Spinal cord (tissue), 10 donors: Measurements from ENCODE around the gene VEGFB. TPM values are rescaled to one million over a fixed set of nuclear protein-coding genes. Genes with fewer than 3 reads are reported as not detected.

Experiments used
- DNase-seq, 6 donors: peaks; one replicate each; pipeline versions ENCODE4 v3.0.0 to v3.0.0-alpha.2; 2013 to 2015; ENCODE audit warnings: low spot score in 6 of 6, low read depth in 4 of 6
- H3K27ac ChIP-seq: one replicate; pipeline ENCODE4 v1.5.1; 2013; ENCODE audit warnings: low read depth, low read length, control low read depth
- H3K27me3 ChIP-seq: one replicate; pipeline ENCODE4 v1.6.1; 2013; ENCODE audit warnings: low read length; ENCODE audit not compliant: control insufficient read depth, insufficient read depth
- H3K36me3 ChIP-seq: one replicate; pipeline ENCODE4 v1.6.1; 2013; ENCODE audit warnings: low read length; ENCODE audit not compliant: control insufficient read depth, insufficient read depth
- H3K4me1 ChIP-seq: one replicate; pipeline ENCODE4 v1.6.1; 2013; ENCODE audit warnings: low read length; ENCODE audit not compliant: control insufficient read depth, insufficient read depth
- H3K4me3 ChIP-seq: one replicate; pipeline ENCODE4 v1.5.1; 2013; ENCODE audit warnings: low read depth, low read length, control low read depth
- H3K9me3 ChIP-seq: one replicate; pipeline ENCODE4 v1.6.1; 2013; ENCODE audit warnings: low read length; ENCODE audit not compliant: control insufficient read depth, insufficient read depth
- WGBS: methylation state at CpG from one replicate; pipeline ENCODE4 v1.1.5; 2013; ENCODE audit warnings: missing lambda C conversion rate; ENCODE audit not compliant: insufficient coverage; 5-methylcytosine and 5-hydroxymethylcytosine counted together
- polyA plus RNA-seq, 2 donors: library from polyadenylated mRNA; unstranded; fragments of 120-200 nt; gene quantifications; one replicate each; pipeline ENCODE4 v1.2.1, GENCODE V29; 2013; ENCODE audit not compliant: insufficient read length in 2 of 2
- total RNA-seq, 2 donors: library from RNA; depleted of rRNA in 1 of 2; stranded (reverse); fragments of 120-200 nt in 1 of 2; fragments of >200 nt in 1 of 2; gene quantifications; one replicate each; pipeline versions ENCODE4 v1.2.3 to v1.2.4, GENCODE V29; 2013 to 2014
- donor health status: healthy.

The VEGFB gene
- total and polyA plus RNA-seq, 4 donors, result 46.8 to 255 (median 173) TPM

- peaks cover 66% of the 10 kb centered on the region for H3K36me3 ChIP-seq
These were observed 42.5 kb downstream of the VEGFB start for GRCh38 chr11:64276653-64277431.

GRCh38 chr11:64278576-64279190 lies 44.3 kb downstream of the VEGFB start:
- WGBS, result 92% methylated on average over 7 of the region's 8 CpGs
- Histone ChIP-seq H3K27me3 (no peaks in the 10 kb centered on the region), H3K36me3 (peaks cover 79% of the 10 kb centered on the region), H3K4me1 (peaks cover 6% of the 10 kb centered on the region), H3K9me3 (no peaks in the 10 kb centered on the region), H3K4me3 (no peak overlapping the region), H3K27ac (no peak overlapping the region)
- no peak for DNase-seq

More at GRCh38 chr11:64276653-64277431, 42.5 kb downstream of the VEGFB start:
- H3K4me1 ChIP-seq, result peaks cover 8% of the 10 kb centered on the region
- H3K27ac ChIP-seq, result no peak overlapping the region
- no peaks in the 10 kb centered on the region for H3K27me3 ChIP-seq
- H3K4me3 ChIP-seq, result no peak overlapping the region
- no peak for DNase-seq
- no peaks in the 10 kb centered on the region for H3K9me3 ChIP-seq
- WGBS, result 87% methylated on average over 14 of the region's 17 CpGs

GRCh38 chr11:64281957-64282770 lies 47.8 kb downstream of the VEGFB start:
- H3K27me3 ChIP-seq, result no peaks in the 10 kb centered on the region
- H3K4me1 ChIP-seq, result peaks cover 28% of the 10 kb centered on the region
- no peak overlapping the region for H3K27ac ChIP-seq
- WGBS, result 97% methylated on average over 15 of the region's 22 CpGs
- H3K9me3 ChIP-seq, result no peaks in the 10 kb centered on the region
- no peak overlapping the region for H3K4me3 ChIP-seq
- H3K36me3 ChIP-seq, result peaks cover 60% of the 10 kb centered on the region
- no peak for DNase-seq

GRCh38 chr11:64283092-64283491 lies 48.7 kb downstream of the VEGFB start:
- WGBS, result 96% methylated on average over 3 of the region's 3 CpGs

GRCh38 chr11:64284048-64284961 lies 49.9 kb downstream of the VEGFB start, which contains the start of gene BAD:
TSS of gene BAD (minus strand) at chr11:64284665. CDS start at chr11:64284368, 297 bp downstream.
- Histone ChIP-seq H3K4me3 (peak within 1 kb of the TSS; percentile 74), H3K9me3 (no peaks in the 10 kb centered on the region), H3K27me3 (no peaks in the 10 kb centered on the region), H3K27ac (peak within 1 kb of the TSS; percentile 99), H3K36me3 (peaks cover 64% of the 10 kb centered on the region), H3K4me1 (peaks cover 42% of the 10 kb centered on the region)
- peak; percentile 82 to 98 (median 90) for DNase-seq
- 5% methylated on average over 33 of the region's 44 CpGs for WGBS

More at GRCh38 chr11:64283092-64283491, 48.7 kb downstream of the VEGFB start:
- Histone ChIP-seq H3K27me3 (no peaks in the 10 kb centered on the region), H3K4me3 (no peak overlapping the region), H3K36me3 (peaks cover 62% of the 10 kb centered on the region), H3K4me1 (peaks cover 37% of the 10 kb centered on the region), H3K9me3 (no peaks in the 10 kb centered on the region), H3K27ac (no peak overlapping the region)
- no peak for DNase-seq

- WGBS, result 0% methylated on average over 102 of the region's 102 CpGs
- H3K27ac ChIP-seq, result peak within 1 kb of the TSS; percentile 99
- DNase-seq, result peak; percentile 75 to 96 (median 79)
- peak within 1 kb of the TSS; percentile 74 for H3K4me3 ChIP-seq
- peaks cover 60% of the 10 kb centered on the region for H3K36me3 ChIP-seq
- H3K9me3 ChIP-seq, result no peaks in the 10 kb centered on the region
- peaks cover 2% of the 10 kb centered on the region for H3K27me3 ChIP-seq
- H3K4me1 ChIP-seq, result peaks cover 42% of the 10 kb centered on the region
These were observed 50.8 kb downstream of the VEGFB start, which contains the start of gene GPR137 for GRCh38 chr11:64284962-64285884. TSS of gene GPR137 (plus strand) at chr11:64285848. CDS start at chr11:64286525, 677 bp downstream.

DNA sequence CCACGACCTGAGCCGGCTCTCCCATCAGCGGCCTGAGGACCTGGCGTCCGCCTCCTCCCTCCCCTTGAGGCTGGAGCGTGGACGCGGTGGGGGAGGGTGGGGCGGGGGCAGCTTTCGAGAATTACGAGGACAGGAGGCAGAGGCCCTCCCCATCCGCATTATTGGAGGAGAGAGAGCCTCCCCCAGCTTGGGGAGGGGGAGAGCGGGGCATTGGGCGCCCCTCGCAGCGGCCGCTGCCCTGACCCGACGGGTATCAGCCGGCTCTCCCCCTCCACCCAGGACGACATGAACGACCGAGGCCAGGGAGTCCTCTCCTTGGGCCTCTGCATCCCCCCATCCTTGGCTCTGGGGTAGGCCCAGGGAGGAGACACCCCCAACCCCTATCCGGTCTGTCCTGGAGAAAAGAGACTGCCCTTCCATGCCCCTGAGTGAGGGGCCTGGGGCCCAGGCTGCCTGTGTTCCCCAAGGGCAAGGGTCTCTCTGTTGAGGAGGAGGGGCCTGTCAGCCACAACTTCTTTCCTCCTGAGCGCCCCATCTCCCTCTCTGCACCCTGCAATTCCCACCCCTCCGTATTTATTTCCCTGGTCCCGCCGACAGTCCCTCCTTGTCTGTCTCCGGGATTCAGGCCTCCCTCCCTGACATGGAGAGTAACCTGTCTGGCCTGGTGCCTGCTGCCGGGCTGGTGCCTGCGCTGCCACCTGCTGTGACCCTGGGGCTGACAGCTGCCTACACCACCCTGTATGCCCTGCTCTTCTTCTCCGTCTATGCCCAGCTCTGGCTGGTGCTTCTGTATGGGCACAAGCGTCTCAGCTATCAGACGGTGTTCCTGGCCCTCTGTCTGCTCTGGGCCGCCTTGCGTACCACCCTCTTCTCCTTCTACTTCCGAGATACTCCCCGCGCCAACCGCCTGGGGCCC lies 51.8 kb downstream of the VEGFB start:
- peaks cover 57% of the 10 kb centered on the region for H3K36me3 ChIP-seq
- 30% methylated on average over 29 of the region's 40 CpGs for WGBS
- peaks cover 48% of the 10 kb centered on the region for H3K4me1 ChIP-seq
- H3K27me3 ChIP-seq, result peaks cover 11% of the 10 kb centered on the region
- no peak for DNase-seq
- peak overlapping the region; percentile 74 for H3K4me3 ChIP-seq
- H3K9me3 ChIP-seq, result no peaks in the 10 kb centered on the region
- peak overlapping the region; percentile 69 for H3K27ac ChIP-seq
